Anterior cingulate cortex (tissue), 58 donors: ENCODE results near the gene CC2D2B.
"Not testable (repeated sequence)": the region's sequence is repeated elsewhere in the genome, so short reads cannot be mapped to it uniquely, and the experiment has no call there.

ENCODE experiments used
- DNase-seq, 58 donors: peaks; one replicate each; lab custom pipeline; 2025; lab: John Stamatoyannopoulos, UW

Gene CC2D2B

DNA sequence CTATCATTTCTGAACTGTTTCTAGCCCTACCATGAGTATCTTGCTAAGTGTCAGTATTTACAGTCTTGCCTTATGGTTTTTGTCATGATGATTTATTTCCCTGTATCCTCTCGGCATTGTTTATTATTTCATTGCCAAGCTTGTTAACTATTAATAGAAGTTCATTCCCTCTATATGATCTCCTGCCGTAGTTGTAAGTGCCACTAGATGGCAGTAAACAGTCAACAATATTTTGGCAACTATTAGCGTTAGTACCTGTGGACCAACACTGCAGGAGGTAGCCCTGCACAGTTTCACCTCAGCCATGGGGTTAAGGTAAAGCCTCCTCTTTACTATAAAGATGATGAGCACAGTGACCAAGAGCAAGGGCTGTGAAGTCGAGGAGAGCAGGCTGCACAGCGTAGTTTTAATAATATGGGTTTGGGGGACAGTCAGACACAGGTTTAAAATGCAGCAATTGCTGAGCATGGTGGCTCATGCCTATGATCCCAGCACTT is 109.5 kb downstream of the CC2D2B start:
- DNase-seq, result peak in 10 of 58 donors; percentile 0 to 21 (median 2)

DNA sequence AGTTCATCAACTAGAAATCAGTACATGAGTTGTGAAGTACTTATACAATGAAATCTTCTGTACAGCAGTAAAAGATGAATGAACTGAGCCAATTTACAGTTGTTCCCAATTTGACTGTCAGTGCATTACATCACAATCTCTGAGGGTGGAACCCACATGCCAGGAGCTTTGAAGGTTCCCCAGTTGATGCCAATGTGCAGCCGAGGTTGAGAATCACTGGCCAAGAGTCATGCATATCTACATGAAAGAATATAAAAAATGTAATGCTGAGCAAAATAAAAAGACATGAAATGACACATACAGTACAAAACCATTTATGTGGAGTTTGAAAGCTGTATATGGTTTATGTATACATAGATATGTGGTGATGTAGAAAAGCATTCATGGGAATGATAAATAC is 113.6 kb downstream of the CC2D2B start:
- no peak for DNase-seq

DNA sequence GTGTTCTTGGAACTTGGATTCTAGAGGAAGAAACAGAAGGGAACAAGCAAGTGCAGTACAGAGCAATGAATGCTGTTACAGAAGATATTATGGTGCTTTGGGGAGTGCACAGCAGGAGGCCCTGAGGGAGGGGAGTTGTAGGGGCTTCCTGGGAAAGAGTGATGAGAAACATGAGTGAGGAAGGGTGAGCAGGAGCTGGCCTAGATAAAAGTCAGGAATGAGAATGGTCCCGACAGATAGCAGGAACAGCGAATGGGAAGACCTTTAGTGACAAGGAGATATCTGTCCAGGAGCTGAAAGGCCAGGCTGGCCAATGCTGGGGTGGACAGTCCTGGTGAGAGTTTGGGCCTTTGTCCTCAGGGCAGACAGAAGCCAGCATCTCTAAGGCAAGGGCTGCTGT is 115.0 kb downstream of the CC2D2B start:
- DNase-seq, result no peak

DNA sequence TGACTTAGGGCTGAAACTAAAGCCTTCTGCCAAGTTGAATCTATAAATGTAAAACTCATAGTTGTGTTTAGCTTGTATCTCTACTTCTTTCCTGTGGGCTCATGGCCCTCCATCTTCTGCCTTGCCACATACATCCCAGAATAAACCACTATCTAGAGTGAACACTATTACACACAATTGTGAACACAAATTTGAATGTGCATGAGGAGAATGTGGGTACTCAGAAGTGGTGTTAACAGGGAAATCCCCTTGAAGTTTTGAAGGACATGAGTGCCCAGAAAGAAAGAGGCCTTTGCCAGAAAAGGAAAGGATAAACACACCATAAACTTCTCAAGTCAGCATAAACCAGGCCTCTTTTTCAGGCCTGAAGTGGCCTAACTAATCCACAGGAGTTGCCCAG is 115.4 kb downstream of the CC2D2B start:
- DNase-seq, result no peak

DNA sequence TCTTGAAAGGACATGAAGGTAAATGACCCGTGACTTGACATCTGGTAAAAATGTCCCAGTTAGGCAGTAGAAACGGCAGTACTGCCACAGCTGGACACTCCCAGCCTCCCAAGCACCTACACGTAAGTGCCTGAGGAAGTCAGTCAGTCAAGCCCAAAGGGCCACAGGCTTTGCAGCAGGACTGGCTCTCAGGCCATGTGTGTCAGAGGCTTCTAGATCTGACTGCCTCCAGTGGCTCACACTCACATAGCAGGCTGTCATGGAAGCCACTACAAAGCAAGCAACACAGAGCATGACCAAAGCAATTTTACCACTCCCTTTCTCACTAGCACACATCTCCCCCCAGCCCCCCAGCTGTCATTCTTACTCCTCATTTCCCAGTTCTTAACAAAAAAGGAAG is 117.8 kb downstream of the CC2D2B start:
- DNase-seq, result no peak

DNA sequence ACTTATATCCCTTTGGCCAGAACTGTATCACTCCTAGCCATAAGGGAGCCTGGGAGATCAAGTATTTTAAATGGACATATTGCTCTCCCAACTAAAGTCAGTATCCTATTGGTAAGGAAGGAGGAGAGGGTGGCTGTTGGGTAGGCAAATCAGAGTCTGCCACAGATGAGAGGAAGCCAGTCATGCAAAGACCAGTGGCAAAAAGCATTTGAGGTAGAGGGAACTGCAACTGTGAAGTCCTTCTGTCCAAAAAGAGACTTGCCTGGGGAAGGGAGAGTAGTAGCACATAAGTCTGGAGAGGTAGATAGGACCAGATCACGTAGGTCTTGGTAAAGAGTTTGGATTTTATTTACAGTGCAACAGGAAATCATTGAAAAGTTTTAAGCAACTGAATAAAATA is 126.8 kb downstream of the CC2D2B start:
- DNase-seq, result no peak

DNA sequence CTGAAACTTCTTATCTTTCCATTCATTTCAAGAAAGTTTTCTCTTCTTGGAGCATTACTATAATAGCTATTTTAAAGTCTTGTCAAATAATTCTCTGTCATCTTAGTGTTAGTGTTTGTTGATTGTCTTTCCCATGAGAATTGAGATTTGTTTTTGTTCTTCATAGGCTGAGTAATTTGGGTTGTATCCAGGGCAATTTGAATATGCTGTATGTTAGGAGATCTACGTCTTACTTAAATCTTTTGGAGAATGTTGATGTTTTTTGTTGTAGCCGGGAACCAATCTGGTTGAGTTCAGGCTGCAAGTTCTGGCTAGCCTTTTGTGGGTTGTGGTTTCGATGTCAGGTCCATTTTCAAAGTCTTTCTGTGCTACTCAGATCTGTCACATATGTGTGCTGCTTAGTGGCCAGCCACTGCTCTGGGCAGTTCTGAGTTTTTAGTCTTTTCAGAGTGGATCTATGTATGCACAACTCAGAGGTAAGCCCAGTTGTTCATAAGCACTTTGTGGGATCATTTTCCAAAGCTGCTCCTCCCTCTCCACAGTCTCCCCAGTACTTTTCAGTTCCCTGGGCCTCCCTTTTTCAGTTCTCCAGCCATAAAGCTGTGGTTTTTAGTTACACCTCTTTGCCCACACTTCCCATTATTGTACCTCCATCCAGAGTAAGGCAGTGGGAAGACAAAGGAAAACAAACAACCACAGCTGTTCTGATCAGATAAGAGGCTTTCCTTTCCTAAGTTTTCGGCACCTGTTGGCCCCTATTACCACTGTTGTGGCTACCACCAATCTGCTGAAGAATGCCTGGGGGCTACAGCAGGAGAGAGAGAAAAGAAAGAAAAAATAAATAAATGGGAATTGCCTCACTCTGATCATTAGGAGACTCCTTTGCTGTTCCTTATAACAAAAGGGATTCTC is 131.0 kb downstream of the CC2D2B start:
- no peak for DNase-seq

DNA sequence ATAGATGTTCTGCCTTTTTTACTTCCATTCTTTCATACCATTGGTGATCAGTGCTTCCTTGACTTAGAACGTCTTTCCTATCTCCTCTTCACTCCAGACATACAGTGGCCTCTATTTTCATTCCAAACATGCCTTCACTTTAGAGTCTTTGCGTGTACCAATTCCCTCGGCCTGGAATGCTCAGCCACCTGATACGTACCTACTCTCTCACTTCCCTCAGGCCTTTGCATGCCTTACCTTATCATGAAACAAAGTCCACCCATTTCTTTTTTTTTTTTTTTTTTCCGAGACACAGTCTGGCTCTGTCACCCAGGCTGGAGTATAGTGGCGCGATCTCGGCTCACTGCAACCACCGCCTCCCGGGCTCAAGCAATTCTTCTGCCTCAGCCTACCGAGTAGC is 133.4 kb downstream of the CC2D2B start:
- DNase-seq, result no peak

DNA sequence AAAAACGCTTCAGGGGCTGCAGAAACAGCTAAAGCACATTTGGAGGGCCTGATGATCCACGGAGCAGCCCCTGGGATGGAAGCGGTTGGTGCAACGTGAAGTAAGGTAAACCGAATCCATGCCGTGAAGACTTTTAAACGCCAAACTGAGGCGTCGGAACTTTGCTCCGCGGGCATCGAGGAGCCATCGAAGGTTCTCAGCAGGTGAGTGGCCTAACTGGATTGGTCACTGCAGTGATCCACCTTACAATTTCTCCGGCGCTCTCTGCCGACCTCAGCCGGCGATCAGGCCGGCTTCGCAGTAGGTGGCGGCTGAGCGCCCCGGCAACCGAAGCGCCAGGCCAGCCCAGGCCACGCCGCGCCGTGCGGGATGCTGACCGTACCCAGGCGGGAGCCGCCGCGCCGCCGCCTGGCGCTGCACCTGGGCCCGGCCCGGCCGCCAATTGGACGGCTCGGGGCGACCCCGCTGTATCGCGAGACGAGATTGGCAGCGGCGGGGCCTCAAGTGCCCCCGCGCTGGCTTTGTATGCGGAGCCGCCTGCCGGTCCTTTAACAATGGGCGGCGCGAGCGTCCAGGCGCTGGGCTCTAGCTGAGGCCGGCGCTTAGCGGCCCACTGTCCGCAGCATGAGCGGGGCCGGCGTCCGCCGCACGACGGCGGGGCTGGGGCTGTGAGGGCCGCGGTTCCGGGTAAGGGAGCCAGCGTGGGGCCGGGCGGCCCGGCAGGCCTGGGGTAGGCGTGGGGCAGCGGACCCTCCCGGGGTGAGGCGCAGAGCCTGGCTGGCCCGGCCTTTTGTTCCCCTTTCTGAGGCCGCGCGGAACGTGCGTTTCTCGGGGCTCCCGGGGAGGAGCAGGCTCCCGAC is 135.5 kb downstream of the CC2D2B start, which contains the start of gene CCNJ:
Gene CCNJ, plus strand, starts transcription at position 551 of the 860 bp plus-strand sequence. CDS start 811 bp downstream, outside the sequence.
- peak; percentile 31 to 86 (median 74) for DNase-seq

DNA sequence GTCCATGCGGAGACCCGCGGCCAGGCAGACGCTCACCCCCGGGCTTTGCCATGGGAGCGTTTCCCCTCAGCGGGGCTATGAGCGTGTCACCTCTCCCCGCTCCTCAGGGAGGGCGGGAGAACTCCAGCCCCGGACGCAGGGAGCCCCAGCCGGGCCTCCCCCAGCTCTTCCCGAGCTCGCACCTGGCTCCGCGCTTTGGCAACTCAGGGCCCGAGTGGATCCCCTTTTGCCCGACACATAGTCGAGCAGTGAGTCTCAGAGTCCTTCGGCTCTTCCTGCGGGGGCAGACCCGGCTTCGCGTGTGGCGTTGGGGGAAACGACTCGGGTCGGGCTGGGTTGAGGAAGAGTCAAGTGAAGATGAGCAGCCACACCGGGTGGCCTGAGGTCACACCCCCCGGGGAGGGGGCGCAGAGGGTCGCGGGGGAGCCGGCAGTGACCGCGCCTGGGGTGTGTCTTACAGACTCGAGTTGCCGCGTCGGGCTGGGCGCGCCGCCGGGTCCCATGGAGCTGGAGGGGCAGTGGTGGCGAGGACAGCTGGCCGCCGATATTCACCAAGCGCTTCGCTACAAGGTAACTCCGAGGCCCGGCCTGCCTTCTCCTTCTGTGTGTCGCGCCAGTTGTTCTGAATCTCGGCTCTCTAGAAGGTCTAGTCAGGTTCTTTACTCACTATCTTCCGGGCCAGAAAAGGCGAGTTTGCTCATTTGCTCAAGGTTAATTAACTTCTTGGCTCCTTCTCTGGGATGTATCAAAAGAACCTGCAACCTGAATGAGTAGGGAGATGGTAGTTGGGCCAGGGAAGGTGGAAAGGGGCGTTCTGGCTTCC is 136.3 kb downstream of the CC2D2B start:
- peak in 51 of 58 donors; percentile 10 to 74 (median 44) for DNase-seq

DNA sequence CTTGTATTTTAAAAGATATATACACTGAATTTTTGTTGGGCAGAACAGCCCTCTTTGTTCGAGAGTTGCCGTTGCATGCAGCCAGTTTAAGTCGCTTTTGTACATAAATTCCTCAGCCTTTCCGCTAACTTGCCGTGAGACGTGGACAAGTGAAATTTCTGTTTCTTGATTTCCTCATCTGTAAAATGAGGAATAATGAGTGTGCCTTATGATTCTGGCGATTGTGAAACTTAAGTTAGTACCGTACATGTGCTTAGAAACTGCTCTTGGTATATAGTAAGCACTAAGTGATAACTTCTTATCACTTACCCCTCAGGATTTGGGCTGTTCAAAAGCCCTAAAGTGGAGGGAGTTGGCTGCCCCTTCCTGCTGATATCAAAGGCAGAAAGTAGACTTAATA is 137.0 kb downstream of the CC2D2B start:
- DNase-seq, result peak in 1 of 58 donors; percentile 5

DNA sequence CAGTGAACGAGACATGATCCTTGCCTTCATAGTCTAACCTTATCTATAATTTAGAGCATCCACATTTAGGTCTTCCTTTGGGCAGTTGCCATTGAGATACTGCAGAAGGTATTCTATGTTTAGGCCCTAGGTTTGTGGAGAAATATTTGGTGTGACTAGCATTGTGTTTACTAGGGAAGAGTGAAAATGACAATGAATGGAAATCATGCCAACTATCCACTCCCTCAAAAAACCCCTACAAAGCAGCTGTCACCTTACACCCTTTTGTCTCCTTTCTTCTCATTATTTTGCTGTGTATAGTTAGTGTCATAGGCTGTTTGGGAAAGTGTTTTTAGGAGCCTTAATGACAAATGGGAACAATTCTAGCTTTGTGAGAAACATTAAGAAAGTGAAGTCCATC is 138.8 kb downstream of the CC2D2B start:
- DNase-seq, result no peak

DNA sequence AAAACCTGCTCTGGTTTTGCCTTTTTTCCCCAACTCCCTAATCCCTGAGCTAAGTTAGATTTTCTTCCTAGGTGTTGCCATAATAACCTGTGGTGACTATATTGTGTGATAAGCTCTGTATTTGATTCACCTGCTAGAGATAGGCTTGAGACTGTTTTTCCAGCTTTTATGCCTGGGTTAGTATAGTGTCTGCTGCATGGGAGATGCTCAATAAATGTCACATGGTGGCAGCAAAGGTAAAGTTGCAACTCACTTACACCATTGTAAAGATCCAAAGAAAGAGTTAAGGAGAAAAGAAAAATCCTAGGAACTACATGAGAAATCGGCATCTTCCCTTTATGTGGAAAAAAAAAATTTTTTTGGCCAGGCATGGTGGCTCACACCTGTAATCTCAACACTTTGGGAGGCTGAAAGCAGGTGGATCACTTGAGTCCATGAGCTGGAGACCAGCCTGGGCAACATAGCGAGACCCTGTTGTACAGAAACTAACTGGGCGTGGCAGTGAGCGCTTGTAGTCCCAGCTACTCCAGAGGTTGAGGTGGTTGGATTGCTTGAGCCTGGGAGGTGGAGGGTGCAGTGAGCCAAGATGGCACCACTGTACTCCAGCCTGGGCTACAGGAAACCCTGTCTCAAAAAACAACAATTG is 139.4 kb downstream of the CC2D2B start:
- DNase-seq, result no peak

DNA sequence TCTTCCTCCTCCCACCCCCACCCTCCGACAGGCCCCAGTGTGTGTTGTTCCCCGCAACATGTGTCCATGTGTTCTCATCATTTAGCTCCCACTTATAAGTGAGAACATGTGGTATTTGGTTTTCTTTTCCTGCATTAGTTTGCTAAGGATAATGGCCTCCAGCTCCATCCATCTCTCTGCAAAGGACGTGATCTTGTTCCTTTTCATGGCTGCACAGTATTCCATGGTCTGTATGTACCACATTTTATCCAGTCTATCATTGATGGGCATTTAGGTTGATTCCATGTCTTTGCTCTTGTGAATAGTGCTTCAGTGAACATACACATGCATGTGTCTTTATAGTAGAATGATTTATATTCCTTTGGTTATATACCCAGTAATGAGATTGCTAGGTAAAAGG is 140.2 kb downstream of the CC2D2B start:
- not testable (repeated sequence) for DNase-seq

DNA sequence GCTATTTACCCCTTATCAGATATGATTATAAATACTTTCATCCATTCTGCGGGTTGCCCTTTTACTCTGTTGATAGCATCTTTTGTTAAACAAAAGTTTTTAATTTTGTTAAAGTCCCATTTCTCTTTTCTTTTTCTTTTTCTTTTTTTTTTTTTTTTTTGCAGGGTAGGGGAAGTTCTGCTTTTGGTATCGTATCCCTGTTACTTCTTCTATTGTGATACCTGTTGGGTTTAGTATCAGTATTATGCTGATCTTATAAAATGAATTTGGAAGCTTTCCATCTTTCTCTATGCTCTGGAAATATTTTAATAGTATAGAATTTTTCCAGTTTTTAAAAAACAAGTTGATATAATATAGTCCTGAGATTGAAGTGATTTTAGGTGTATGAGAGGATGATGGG is 141.6 kb downstream of the CC2D2B start:
- no peak for DNase-seq

DNA sequence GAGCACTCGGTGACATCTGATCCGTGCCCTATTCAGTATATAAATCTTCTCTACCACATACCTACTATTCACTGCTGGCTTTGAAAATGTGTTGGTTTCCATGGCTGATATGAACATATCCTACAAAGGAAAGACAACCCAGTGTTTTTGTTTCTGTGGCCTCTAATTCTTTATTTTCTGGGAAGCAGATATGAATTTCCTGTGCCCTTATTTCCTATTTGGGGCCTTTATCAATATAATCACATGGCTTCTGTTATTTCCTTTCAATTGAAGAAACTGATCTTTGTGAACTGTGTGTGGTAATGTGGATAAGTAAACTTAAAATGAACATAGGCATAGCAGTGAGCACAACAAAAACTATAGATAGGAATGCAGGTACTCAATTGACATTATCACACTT is 146.2 kb downstream of the CC2D2B start:
- DNase-seq, result no peak

DNA sequence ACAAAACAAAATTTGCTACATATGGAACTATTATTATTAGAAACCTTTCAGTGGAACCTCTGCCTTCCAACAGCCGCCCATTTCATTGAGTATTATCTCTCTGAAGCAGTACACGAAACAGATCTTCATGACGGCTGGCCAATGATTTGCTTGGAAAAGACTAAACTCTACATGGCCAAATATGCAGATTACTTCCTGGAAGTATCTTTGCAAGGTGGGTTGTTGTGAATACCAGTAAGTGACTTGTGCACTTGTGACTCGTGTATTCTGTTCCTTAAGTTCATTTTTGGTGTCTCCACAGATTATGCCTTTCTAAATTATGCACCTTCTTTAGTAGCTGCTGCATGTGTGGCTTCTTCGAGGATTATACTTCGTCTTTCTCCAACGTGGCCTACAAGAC is 149.0 kb downstream of the CC2D2B start:
- DNase-seq, result no peak

DNA sequence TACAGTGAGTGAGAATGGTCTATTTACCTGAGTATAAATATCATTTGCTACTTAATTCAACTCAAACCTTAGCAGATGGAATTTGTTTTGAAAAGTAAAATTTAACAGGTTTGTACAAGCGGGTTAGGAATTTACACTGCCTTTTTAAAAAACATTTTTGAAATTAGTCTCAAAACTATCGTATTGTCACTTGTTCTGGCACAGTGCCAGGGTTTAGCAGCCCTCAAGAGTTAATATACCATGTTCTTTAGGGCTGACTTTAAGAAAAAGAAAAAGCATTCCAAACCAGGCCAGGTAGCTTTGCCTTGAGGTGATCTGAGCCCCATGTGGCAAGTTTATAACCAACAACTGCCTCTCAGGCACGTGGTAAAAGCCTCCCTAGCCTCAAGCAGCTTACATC is 153.5 kb downstream of the CC2D2B start:
- DNase-seq, result no peak

DNA sequence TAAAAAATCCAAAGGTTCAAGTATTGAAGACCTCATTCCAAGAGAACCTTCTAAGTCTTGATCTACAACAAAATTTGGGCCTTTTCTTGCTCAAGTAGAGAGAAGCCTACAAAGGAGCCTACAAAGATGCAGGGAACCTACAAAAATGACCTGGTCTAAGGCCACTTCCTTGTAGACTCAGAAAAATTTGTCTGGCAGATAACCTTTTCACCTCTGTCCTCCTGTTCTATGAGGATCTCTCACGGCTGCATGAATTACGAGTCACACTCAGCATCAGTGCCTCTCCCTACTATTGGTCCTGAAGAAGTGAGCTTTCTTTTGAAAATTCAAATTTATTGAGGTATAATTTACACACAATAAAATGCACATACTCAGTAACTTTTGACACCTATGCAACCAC is 164.9 kb downstream of the CC2D2B start:
- DNase-seq, result no peak

DNA sequence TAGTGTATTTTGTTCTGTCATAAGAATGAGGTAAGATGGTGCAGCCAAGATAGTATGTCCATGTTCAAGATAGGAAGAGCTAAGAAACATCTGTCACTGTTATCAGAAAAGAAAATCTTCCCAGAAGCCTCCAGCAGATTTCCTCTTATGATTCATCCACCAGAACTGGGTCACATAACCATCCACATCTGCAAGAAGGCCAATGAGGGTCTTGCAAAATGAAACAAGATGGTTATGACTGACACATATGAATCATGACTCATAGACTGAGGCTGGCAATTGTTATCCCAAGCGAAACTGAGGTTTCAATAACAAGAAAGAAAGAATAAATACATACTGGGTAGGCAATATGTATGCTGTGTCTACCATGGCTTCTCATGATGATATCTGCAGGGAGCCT is 165.9 kb downstream of the CC2D2B start:
- no peak for DNase-seq
